Esophagus (tissue), 2 donors: ENCODE results near the gene TADA1. TPM values are rescaled to one million over a fixed set of nuclear protein-coding genes. Genes with fewer than 3 reads are reported as not detected.

Source experiments
- H3K27ac ChIP-seq, 2 donors: one replicate each; pipeline ENCODE4 v1.5.1; 2013; ENCODE audit warnings: low read depth in 2 of 2, mild to moderate bottlenecking in 2 of 2, inconsistent platforms in 1 of 2, low read length in 1 of 2, moderate library complexity in 1 of 2
- H3K27me3 ChIP-seq, 2 donors: one replicate each; pipeline ENCODE4 v1.6.1; 2013; ENCODE audit warnings: low read length in 2 of 2, control low read depth in 1 of 2, mild to moderate bottlenecking in 1 of 2; ENCODE audit not compliant: insufficient read depth in 2 of 2, control insufficient read depth in 1 of 2
- H3K36me3 ChIP-seq, 2 donors: one replicate each; pipeline ENCODE4 v1.6.1; 2013; ENCODE audit warnings: low read length in 1 of 2; ENCODE audit not compliant: control insufficient read depth in 2 of 2, insufficient read depth in 2 of 2
- H3K4me1 ChIP-seq, 2 donors: one replicate each; pipeline ENCODE4 v1.6.1; 2013; ENCODE audit warnings: low read length in 1 of 2; ENCODE audit not compliant: control insufficient read depth in 2 of 2, insufficient read depth in 2 of 2
- H3K4me3 ChIP-seq, 2 donors: one replicate each; pipeline ENCODE4 v1.5.1; 2013; ENCODE audit warnings: low read length in 2 of 2, mild to moderate bottlenecking in 2 of 2, low read depth in 1 of 2, moderate library complexity in 1 of 2
- H3K9me3 ChIP-seq, 2 donors: one replicate each; pipeline ENCODE4 v1.6.1; 2013; ENCODE audit warnings: mild to moderate bottlenecking in 2 of 2, low read depth in 1 of 2, low read length in 1 of 2, moderate library complexity in 1 of 2; ENCODE audit not compliant: control insufficient read depth in 2 of 2, insufficient read depth in 1 of 2
- WGBS, 2 donors: extraction: QIAGEN DNeasy Blood & Tissue Kit; methylation state at CpG; one replicate each; pipeline ENCODE4 v1.1.7; 2013; 5-methylcytosine and 5-hydroxymethylcytosine counted together
- polyA plus RNA-seq, 2 donors: library from polyadenylated mRNA; stranded (reverse); fragments of 200-250 nt; gene quantifications; one replicate each; pipeline ENCODE4 v1.2.3, GENCODE V29; 2013
- donor health status: healthy with polysubstance abuse.
- donor health status: Bipolar disorder and iron deficiency.

The TADA1 gene
- 1 to 10 TPM; 7.8 to 8.1 TPM for polyA plus RNA-seq

DNA sequence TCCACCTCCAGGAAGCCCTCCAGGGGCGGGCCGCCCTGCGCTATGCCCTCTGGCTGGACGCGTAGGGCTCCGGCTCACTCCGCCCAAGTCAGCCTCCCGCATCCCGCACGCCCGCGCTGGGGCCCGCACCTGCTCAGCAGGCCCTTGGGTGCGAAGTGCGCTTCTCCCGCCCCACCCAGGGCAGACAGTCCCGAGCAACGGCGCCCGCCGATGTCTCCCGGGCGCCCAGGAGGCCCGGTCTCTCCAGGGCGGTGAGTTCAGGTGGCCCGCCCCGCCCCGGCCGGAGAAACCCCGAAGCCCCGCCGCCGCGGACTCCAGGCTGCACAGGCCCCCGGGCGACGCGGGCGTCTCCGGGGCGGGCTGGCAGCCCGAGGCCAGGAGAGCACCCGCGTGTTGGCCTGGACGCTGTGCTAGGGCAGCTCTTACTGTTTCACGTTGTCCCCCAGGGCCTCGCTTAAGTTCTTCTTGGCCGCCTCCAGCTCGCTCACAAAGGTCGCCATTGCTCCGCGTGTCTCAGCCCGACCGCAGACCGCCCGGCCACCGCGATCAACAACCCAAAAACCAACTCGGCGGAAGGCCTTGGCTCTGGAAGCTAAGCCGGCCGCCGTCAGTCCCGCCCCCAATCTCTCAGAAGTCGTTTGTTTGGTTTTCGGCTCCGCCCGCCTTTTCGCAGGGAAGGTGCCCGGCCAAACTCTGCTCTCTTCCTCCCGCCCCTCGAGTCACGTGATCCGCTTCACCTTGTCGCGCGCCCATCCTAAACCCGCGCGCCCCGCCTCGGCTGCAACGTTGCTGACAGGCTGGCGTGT lies at the start of gene TADA1:
Gene TADA1, minus strand, starts transcription at position 531 of the 806 bp plus-strand sequence. Its CDS starts 31 bp downstream, at position 500.
- H3K4me3 ChIP-seq, result peak within 1 kb of the TSS; percentile 75 to 93
- WGBS, 2 donors, result 1% methylated on average over 80 to 84 of the region's 84 CpGs
- no peaks in the 10 kb centered on the region for H3K36me3 ChIP-seq
- H3K27me3 ChIP-seq, result no peaks in the 10 kb centered on the region
- peak within 1 kb of the TSS; percentile 96 to 98 for H3K27ac ChIP-seq
- peaks cover 0 to 4% of the 10 kb centered on the region in 2 donors for H3K4me1 ChIP-seq
- no peaks in the 10 kb centered on the region for H3K9me3 ChIP-seq

DNA sequence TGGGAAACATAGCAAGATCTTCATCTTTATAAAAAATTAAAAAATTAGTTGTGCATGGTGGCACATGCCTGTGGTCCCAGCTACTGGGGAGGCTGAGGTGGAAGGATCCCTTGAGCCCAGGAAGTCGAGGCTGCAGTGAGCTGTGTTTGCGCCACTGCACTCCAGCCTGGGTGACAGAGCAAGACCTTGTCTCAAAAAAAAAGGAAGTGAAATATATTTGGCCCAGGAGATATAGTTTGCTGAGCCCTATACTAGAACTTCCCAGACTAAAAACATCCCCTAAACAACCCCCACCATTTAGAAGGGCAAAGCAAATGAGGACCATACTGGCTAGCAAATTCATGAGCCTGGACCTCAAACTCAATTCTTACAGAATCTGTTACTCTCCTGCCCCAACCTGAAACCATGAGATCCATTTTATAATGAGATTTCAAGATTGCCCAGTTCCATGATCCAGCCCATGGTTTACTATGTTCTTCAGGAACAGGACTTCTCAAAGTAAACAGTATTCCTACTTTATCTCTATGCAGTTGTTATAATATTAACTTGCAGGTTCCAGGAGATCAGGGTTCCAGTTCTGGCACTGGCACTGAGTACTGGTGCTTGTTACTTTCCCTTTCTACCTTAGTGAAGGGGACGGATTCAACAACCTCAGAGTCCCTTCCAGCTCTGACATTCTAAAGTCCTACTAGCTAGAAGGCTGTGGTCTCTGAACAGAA lies 48.9 kb upstream of the TADA1 start:
- no peaks in the 10 kb centered on the region for H3K9me3 ChIP-seq
- no peak overlapping the region for H3K27ac ChIP-seq
- 74 to 89% methylated on average over 3 of the region's 3 CpGs for WGBS, 2 donors
- H3K4me3 ChIP-seq, result no peak overlapping the region
- H3K27me3 ChIP-seq, result no peaks in the 10 kb centered on the region
- peaks cover 3 to 10% of the 10 kb centered on the region in 2 donors for H3K4me1 ChIP-seq
- no peaks in the 10 kb centered on the region for H3K36me3 ChIP-seq

- peak overlapping the region; percentile 33 to 49 for H3K4me3 ChIP-seq
These were observed 44.8 kb upstream of the TADA1 start for GRCh38 chr1:166920561-166921475.

GRCh38 chr1:166918956-166919316 lies 42.9 kb upstream of the TADA1 start:
- Histone ChIP-seq H3K27me3 (peaks cover 3 to 8% of the 10 kb centered on the region in 2 donors), H3K9me3 (no peaks in the 10 kb centered on the region), H3K36me3 (no peaks in the 10 kb centered on the region), H3K4me3 (no peak overlapping the region), H3K27ac (no peak overlapping the region), H3K4me1 (peaks cover 3 to 10% of the 10 kb centered on the region in 2 donors)
- 89 to 93% methylated on average over 2 of the region's 2 CpGs for WGBS, 2 donors

More at GRCh38 chr1:166920561-166921475, 44.8 kb upstream of the TADA1 start:
- Histone ChIP-seq H3K4me1 (peaks cover 3 to 10% of the 10 kb centered on the region in 2 donors), H3K27ac (no peak overlapping the region), H3K36me3 (no peaks in the 10 kb centered on the region), H3K9me3 (no peaks in the 10 kb centered on the region), H3K27me3 (peaks cover 3 to 8% of the 10 kb centered on the region in 2 donors)
- WGBS, 2 donors, result 7 to 8% methylated on average over 102 to 113 of the region's 113 CpGs

GRCh38 chr1:166918088-166918955 lies 42.3 kb upstream of the TADA1 start:
- Histone ChIP-seq H3K36me3 (no peaks in the 10 kb centered on the region), H3K27me3 (peaks cover 3 to 8% of the 10 kb centered on the region in 2 donors), H3K27ac (no peak overlapping the region), H3K9me3 (no peaks in the 10 kb centered on the region), H3K4me1 (peaks cover 3 to 10% of the 10 kb centered on the region in 2 donors), H3K4me3 (no peak overlapping the region)
- WGBS, 2 donors, result 88 to 90% methylated on average over 6 of the region's 6 CpGs

DNA sequence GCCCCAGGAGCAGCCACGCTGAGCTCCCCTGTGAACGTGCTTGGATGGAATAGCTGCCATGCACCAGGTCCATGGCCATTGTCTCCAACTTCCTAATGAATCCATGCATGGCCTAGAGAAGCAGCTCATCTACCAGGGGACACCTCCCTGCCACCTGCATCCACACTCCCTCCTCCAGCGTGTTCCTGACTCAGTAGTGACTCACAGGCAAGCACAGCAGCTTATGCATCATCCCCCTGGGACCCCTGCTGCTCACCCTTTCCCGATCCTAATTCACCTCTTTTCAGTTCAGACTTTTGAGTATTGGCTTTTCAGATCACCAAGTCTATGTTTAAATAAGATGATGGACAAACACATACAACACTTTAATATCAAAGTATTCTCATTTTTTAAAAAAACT lies 39.9 kb upstream of the TADA1 start:
- Histone ChIP-seq H3K9me3 (no peaks in the 10 kb centered on the region), H3K4me1 (peaks cover 0 to 6% of the 10 kb centered on the region in 2 donors), H3K4me3 (no peak overlapping the region), H3K27ac (no peak overlapping the region), H3K36me3 (no peaks in the 10 kb centered on the region), H3K27me3 (peaks cover 3 to 8% of the 10 kb centered on the region in 2 donors)
- 77 to 78% methylated on average over 4 of the region's 4 CpGs for WGBS, 2 donors

- no peak overlapping the region for H3K27ac ChIP-seq
- no peaks in the 10 kb centered on the region for H3K9me3 ChIP-seq
- H3K4me3 ChIP-seq, result no peak overlapping the region
- no peaks in the 10 kb centered on the region for H3K4me1 ChIP-seq
- peaks cover 3 to 8% of the 10 kb centered on the region in 2 donors for H3K27me3 ChIP-seq
- no peaks in the 10 kb centered on the region for H3K36me3 ChIP-seq
- WGBS, 2 donors, result 95 to 100% methylated on average over 1 of the region's 1 CpG
These were observed 39.0 kb upstream of the TADA1 start for GRCh38 chr1:166915042-166915441.

DNA sequence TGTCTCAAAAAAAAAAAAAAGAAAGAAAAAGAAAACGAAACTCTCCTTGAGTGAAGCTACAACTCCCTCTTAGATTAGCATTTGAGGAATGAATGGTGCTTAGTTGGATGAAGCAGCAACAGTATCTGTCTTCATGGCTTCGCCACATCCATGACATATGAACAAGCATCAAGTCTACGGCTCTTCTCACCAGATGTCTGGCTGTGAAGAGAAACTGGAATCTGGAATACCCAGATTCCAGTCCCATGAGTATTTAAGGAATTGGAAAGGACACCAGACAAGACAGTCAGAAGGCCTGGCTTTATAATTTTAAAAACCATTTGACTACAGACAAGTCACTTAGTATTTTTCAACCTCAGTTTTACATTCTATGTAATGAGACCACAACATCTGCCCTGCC lies 38.0 kb upstream of the TADA1 start:
- Histone ChIP-seq H3K4me3 (no peak overlapping the region), H3K27ac (no peak overlapping the region), H3K27me3 (peaks cover under 1 to 4% of the 10 kb centered on the region in 2 donors), H3K9me3 (no peaks in the 10 kb centered on the region), H3K36me3 (no peaks in the 10 kb centered on the region), H3K4me1 (no peaks in the 10 kb centered on the region)
- 79 to 80% methylated on average over 3 of the region's 3 CpGs for WGBS, 2 donors
